ENCODE measurements around the gene KLHL8.

Gene KLHL8

DNA sequence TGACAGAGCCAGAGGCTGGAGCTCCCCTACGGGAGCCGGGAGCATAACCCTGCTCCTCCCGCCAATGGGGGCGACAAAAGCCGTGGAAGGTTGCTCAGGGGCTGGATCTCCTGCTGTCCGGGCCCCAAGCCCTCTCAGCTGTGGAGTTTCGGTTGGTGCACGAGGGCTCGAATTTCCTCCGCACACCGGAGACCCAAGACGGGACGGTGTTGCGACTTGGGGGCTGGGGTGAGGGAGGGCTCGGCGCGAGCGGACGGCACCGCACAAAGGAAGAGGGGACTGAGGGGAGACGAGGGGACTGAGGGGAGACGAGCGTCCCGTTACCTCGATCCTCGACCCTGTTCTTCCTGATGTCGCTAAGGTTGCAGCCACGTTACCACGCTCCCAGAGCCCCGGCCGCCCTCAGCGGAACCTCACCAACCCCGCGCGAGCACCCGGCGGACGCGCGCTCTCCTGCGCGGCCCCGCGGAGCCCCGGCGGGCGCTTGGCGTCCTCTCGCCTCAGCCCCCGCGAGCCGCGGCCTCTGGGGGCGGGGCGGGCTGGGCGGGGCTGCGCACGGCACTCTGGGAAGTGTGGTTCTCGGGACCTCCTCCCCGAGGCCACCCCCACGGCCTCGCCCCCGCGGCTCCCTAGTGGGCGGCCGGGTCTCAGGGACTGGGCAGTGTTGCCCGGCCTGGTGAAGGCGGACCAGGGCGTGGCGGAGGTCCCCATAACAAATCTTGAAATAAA lies at the start of gene KLHL8:
Gene KLHL8, minus strand, starts transcription at position 525 of the 729 bp plus-strand sequence. CDS start 25,079 bp downstream, outside the sequence.
- peak within 1 kb of the TSS; percentile 95 for H3K27ac ChIP-seq (ENCODE audit: low read depth, low read length)
- no peaks in the 10 kb centered on the region for H3K27me3 ChIP-seq (ENCODE audit: control insufficient read depth in 1 of 2, insufficient read depth in 2 of 2, low read length in 2 of 2)
- no peaks in the 10 kb centered on the region for H3K9me3 ChIP-seq (ENCODE audit: control insufficient read depth in 1 of 2, low read length in 2 of 2)
- peak within 1 kb of the TSS; percentile 92 to 98 for H3K9ac ChIP-seq (ENCODE audit: low read depth in 1 of 2, low read length in 2 of 2)
- no peaks in the 10 kb centered on the region for H3K36me3 ChIP-seq (ENCODE audit: control insufficient read depth in 1 of 2, insufficient read depth in 2 of 2, low read length in 2 of 2)
- H3K4me3 ChIP-seq (ENCODE audit: low read depth in 1 of 2, low read length in 2 of 2): peak within 1 kb of the TSS; percentile 100
- no peaks in the 10 kb centered on the region for H3K4me1 ChIP-seq (ENCODE audit: control insufficient read depth in 1 of 2, insufficient read depth in 2 of 2, low read length in 2 of 2)

DNA sequence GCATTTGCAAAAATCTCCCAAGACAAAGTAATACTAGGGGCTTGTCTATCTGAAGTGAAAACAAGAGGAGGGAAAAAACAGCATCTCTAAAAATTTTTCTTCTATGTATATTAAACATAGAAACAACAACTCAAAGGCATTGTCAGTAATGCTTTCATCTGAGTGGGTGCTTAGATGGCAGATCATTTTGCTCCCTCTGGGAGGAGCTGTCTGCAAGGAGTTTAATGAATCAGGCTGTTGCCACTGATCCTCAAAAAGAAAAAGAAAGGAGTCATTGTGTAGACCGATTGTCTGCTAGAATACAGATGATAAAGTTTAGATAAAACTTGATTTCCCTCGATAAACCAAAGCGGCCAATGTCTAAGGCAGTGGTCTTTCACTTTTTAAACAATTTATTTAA lies 49.7 kb upstream of the KLHL8 start:
- H3K27ac ChIP-seq (ENCODE audit: low read depth, low read length): no peak overlapping the region
- H3K4me1 ChIP-seq (ENCODE audit: control insufficient read depth in 1 of 2, insufficient read depth in 2 of 2, low read length in 2 of 2): no peaks in the 10 kb centered on the region
- no peak overlapping the region for H3K4me3 ChIP-seq (ENCODE audit: low read depth in 1 of 2, low read length in 2 of 2)
- H3K9ac ChIP-seq (ENCODE audit: low read depth in 1 of 2, low read length in 2 of 2): no peak overlapping the region
- H3K9me3 ChIP-seq (ENCODE audit: control insufficient read depth in 1 of 2, low read length in 2 of 2): no peaks in the 10 kb centered on the region
- H3K27me3 ChIP-seq (ENCODE audit: control insufficient read depth in 1 of 2, insufficient read depth in 2 of 2, low read length in 2 of 2): no peaks in the 10 kb centered on the region
- no peaks in the 10 kb centered on the region for H3K36me3 ChIP-seq (ENCODE audit: control insufficient read depth in 1 of 2, insufficient read depth in 2 of 2, low read length in 2 of 2)

DNA sequence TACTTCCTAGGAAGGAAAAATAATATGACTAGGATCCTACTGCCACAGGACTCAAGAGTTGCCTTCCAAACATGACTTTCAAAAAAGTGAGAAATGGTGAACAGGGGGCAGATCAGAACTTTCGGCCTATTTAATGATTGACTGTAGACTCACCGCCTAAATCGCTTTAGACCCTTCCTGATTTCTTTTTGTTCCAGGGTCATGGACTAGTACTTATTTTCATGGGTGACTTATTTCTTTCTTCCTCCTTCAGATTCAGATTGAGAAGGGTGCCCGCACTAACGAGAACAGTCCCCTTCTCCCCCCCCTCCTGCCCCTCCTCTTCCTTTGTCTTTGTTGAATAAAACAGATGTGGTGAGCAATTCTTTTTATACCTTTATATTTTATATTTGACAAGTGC lies 48.0 kb upstream of the KLHL8 start:
- Histone ChIP-seq H3K36me3 (ENCODE audit: control insufficient read depth in 1 of 2, insufficient read depth in 2 of 2, low read length in 2 of 2) (no peaks in the 10 kb centered on the region), H3K4me1 (ENCODE audit: control insufficient read depth in 1 of 2, insufficient read depth in 2 of 2, low read length in 2 of 2) (no peaks in the 10 kb centered on the region), H3K27ac (ENCODE audit: low read depth, low read length) (no peak overlapping the region), H3K27me3 (ENCODE audit: control insufficient read depth in 1 of 2, insufficient read depth in 2 of 2, low read length in 2 of 2) (no peaks in the 10 kb centered on the region), H3K9ac (ENCODE audit: low read depth in 1 of 2, low read length in 2 of 2) (no peak overlapping the region), H3K4me3 (ENCODE audit: low read depth in 1 of 2, low read length in 2 of 2) (no peak overlapping the region), H3K9me3 (ENCODE audit: control insufficient read depth in 1 of 2, low read length in 2 of 2) (no peaks in the 10 kb centered on the region)

DNA sequence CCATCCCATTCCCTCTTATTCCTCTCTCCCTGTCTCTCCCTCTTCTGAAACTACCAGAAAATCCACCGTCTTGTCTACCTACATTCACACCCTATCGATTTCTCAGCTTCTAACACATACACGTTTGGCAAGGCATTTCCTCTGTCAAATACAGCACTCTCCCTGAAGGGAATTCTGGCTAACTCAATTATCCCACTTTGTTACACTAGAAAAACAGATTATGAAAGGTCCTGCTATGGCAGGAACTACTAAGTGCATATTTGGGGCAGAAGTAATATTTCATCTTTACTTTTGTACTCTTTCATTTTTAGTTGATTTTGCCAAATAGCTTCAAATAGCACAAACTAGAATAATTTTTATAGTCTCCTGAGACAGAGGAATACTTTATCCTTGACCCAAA lies 46.6 kb upstream of the KLHL8 start:
- Histone ChIP-seq H3K9ac (ENCODE audit: low read depth in 1 of 2, low read length in 2 of 2) (no peak overlapping the region), H3K27me3 (ENCODE audit: control insufficient read depth in 1 of 2, insufficient read depth in 2 of 2, low read length in 2 of 2) (no peaks in the 10 kb centered on the region), H3K4me1 (ENCODE audit: control insufficient read depth in 1 of 2, insufficient read depth in 2 of 2, low read length in 2 of 2) (no peaks in the 10 kb centered on the region), H3K9me3 (ENCODE audit: control insufficient read depth in 1 of 2, low read length in 2 of 2) (peaks cover 3 to 4% of the 10 kb centered on the region in 2 donors), H3K4me3 (ENCODE audit: low read depth in 1 of 2, low read length in 2 of 2) (no peak overlapping the region), H3K27ac (ENCODE audit: low read depth, low read length) (no peak overlapping the region), H3K36me3 (ENCODE audit: control insufficient read depth in 1 of 2, insufficient read depth in 2 of 2, low read length in 2 of 2) (no peaks in the 10 kb centered on the region)

DNA sequence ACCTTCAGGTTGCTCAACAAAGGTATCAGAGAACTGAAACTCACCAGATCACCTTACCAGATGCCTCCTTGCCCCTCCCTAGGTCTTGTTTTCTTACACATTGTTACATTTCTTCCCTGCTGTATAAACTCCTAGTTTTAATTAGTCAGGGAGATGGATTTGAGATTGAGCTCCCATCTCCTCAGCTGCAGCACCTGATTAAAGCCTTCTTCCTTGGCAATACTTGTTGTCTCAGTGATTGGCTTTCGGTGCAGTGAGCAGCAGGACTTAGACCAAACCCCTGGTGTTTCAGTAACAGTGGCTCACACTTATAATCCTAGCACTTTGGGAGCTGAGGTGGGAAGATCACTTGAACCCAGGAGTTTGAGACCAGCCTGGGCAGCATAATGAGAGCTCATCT lies 42.5 kb upstream of the KLHL8 start:
- Histone ChIP-seq H3K4me3 (ENCODE audit: low read depth in 1 of 2, low read length in 2 of 2) (no peak overlapping the region), H3K36me3 (ENCODE audit: control insufficient read depth in 1 of 2, insufficient read depth in 2 of 2, low read length in 2 of 2) (no peaks in the 10 kb centered on the region), H3K27ac (ENCODE audit: low read depth, low read length) (no peak overlapping the region), H3K9ac (ENCODE audit: low read depth in 1 of 2, low read length in 2 of 2) (no peak overlapping the region), H3K9me3 (ENCODE audit: control insufficient read depth in 1 of 2, low read length in 2 of 2) (peaks cover 3 to 4% of the 10 kb centered on the region in 2 donors), H3K4me1 (ENCODE audit: control insufficient read depth in 1 of 2, insufficient read depth in 2 of 2, low read length in 2 of 2) (no peaks in the 10 kb centered on the region), H3K27me3 (ENCODE audit: control insufficient read depth in 1 of 2, insufficient read depth in 2 of 2, low read length in 2 of 2) (no peaks in the 10 kb centered on the region)

DNA sequence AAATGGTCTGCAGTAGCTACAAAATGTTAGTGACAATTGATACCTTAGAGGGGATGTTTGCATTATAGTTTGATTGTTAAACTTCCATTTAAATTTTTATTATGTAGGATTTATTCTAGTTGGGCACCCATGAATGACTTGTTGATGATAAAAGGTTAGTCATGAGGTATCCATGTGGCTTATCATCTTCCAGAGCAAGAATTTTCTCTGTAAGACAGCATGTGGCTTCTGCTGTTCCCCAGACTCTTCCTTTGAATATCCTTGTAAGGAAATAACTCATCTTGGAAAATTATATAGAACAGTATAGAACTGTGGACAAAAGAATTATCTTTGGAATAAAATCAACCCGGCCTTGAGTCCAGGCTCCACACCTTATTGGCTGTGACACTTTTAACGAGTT lies 40.1 kb upstream of the KLHL8 start:
- Histone ChIP-seq H3K9ac (ENCODE audit: low read depth in 1 of 2, low read length in 2 of 2) (no peak overlapping the region), H3K27me3 (ENCODE audit: control insufficient read depth in 1 of 2, insufficient read depth in 2 of 2, low read length in 2 of 2) (no peaks in the 10 kb centered on the region), H3K36me3 (ENCODE audit: control insufficient read depth in 1 of 2, insufficient read depth in 2 of 2, low read length in 2 of 2) (no peaks in the 10 kb centered on the region), H3K9me3 (ENCODE audit: control insufficient read depth in 1 of 2, low read length in 2 of 2) (peaks cover 6 to 8% of the 10 kb centered on the region in 2 donors), H3K4me3 (ENCODE audit: low read depth in 1 of 2, low read length in 2 of 2) (no peak overlapping the region), H3K27ac (ENCODE audit: low read depth, low read length) (no peak overlapping the region), H3K4me1 (ENCODE audit: control insufficient read depth in 1 of 2, insufficient read depth in 2 of 2, low read length in 2 of 2) (no peaks in the 10 kb centered on the region)

DNA sequence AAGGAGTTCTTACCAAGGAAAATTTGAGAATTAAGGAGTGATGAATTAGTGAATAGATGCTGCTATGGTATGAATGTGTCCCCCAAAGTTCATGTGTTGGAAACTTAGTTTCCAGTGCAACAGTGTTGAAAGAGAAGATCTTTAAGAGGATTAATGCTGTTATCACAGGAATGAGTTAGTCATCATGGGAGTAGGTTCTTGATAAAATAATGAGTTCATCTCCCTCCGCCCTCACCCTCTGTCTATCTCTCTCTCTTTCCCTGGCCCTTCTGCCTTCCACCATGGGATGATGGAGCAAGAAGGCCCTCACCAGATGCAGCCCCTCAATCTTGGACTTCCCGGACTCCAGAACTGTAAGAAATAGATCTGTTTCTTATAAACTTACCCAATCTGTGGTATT lies 38.3 kb upstream of the KLHL8 start:
- Histone ChIP-seq H3K27me3 (ENCODE audit: control insufficient read depth in 1 of 2, insufficient read depth in 2 of 2, low read length in 2 of 2) (no peaks in the 10 kb centered on the region), H3K9ac (ENCODE audit: low read depth in 1 of 2, low read length in 2 of 2) (no peak overlapping the region), H3K9me3 (ENCODE audit: control insufficient read depth in 1 of 2, low read length in 2 of 2) (peaks cover 6 to 9% of the 10 kb centered on the region in 2 donors), H3K4me3 (ENCODE audit: low read depth in 1 of 2, low read length in 2 of 2) (no peak overlapping the region), H3K36me3 (ENCODE audit: control insufficient read depth in 1 of 2, insufficient read depth in 2 of 2, low read length in 2 of 2) (no peaks in the 10 kb centered on the region), H3K4me1 (ENCODE audit: control insufficient read depth in 1 of 2, insufficient read depth in 2 of 2, low read length in 2 of 2) (no peaks in the 10 kb centered on the region), H3K27ac (ENCODE audit: low read depth, low read length) (no peak overlapping the region)

DNA sequence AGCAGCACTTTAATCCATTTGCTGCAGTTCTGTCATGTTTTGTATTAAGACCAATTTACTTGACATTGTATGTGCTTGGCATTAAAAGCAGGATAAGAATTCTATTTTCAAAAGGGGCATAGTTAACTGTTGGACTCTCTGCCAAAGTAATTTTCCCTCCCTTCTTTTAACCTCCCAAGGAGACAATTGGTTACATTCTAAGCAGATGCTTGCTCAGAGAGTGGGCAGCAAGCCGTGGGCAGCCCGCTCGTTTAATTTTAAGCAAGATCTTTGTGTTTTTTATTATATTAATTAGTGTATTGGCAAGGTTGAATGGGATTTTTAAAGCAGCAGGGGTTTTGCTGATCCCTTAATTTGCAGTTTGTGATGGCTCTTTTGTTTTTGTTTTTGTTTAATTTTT lies 37.1 kb upstream of the KLHL8 start:
- H3K4me1 ChIP-seq (ENCODE audit: control insufficient read depth in 1 of 2, insufficient read depth in 2 of 2, low read length in 2 of 2): no peaks in the 10 kb centered on the region
- H3K36me3 ChIP-seq (ENCODE audit: control insufficient read depth in 1 of 2, insufficient read depth in 2 of 2, low read length in 2 of 2): no peaks in the 10 kb centered on the region
- no peak overlapping the region for H3K27ac ChIP-seq (ENCODE audit: low read depth, low read length)
- H3K9ac ChIP-seq (ENCODE audit: low read depth in 1 of 2, low read length in 2 of 2): no peak overlapping the region
- no peaks in the 10 kb centered on the region for H3K27me3 ChIP-seq (ENCODE audit: control insufficient read depth in 1 of 2, insufficient read depth in 2 of 2, low read length in 2 of 2)
- H3K4me3 ChIP-seq (ENCODE audit: low read depth in 1 of 2, low read length in 2 of 2): no peak overlapping the region
- peaks cover 4 to 5% of the 10 kb centered on the region in 2 donors for H3K9me3 ChIP-seq (ENCODE audit: control insufficient read depth in 1 of 2, low read length in 2 of 2)

DNA sequence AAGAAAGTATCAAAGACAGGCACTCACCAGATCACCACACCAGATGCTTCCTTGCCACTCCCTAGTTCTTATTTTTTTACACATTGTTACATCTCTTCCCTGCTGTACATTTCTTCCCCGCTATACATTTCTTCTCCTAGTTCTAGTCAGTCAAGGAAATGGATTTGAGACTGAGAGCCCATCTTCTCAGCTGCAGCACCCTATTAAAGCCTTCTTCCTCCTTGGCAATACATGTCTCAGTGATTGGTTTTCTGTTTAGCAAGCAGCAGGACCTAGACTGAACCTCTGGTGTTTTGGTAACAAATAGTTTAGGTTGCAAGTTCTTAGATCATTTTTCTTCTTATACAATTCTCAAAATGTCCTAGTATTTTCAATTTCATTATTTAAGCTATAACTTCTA lies 35.3 kb upstream of the KLHL8 start:
- H3K4me1 ChIP-seq (ENCODE audit: control insufficient read depth in 1 of 2, insufficient read depth in 2 of 2, low read length in 2 of 2): no peaks in the 10 kb centered on the region
- no peaks in the 10 kb centered on the region for H3K36me3 ChIP-seq (ENCODE audit: control insufficient read depth in 1 of 2, insufficient read depth in 2 of 2, low read length in 2 of 2)
- no peak overlapping the region for H3K4me3 ChIP-seq (ENCODE audit: low read depth in 1 of 2, low read length in 2 of 2)
- H3K27ac ChIP-seq (ENCODE audit: low read depth, low read length): no peak overlapping the region
- no peak overlapping the region for H3K9ac ChIP-seq (ENCODE audit: low read depth in 1 of 2, low read length in 2 of 2)
- H3K9me3 ChIP-seq (ENCODE audit: control insufficient read depth in 1 of 2, low read length in 2 of 2): peaks cover 4 to 5% of the 10 kb centered on the region in 2 donors
- no peaks in the 10 kb centered on the region for H3K27me3 ChIP-seq (ENCODE audit: control insufficient read depth in 1 of 2, insufficient read depth in 2 of 2, low read length in 2 of 2)

DNA sequence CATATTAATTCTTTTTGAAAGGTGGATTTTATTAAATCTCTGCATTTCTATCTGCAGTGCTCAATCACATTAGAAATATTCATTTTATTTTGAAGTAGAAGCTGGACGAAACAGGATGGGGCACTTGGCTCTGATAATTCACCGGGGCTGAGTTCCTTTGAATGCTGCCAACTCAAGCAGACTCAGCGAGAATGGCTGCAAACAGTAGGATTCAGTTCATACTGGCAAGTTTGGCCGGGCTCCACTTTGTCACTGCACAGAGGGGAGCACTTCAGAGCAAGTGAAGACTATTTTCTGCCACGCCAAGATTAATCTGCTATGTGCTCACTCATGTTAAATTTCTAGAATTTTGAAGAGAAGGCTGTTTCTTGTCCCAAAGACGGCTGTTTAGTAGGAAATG lies 30.7 kb upstream of the KLHL8 start:
- H3K4me1 ChIP-seq (ENCODE audit: control insufficient read depth in 1 of 2, insufficient read depth in 2 of 2, low read length in 2 of 2): no peaks in the 10 kb centered on the region
- no peaks in the 10 kb centered on the region for H3K27me3 ChIP-seq (ENCODE audit: control insufficient read depth in 1 of 2, insufficient read depth in 2 of 2, low read length in 2 of 2)
- H3K27ac ChIP-seq (ENCODE audit: low read depth, low read length): no peak overlapping the region
- peaks cover 4 to 5% of the 10 kb centered on the region in 2 donors for H3K9me3 ChIP-seq (ENCODE audit: control insufficient read depth in 1 of 2, low read length in 2 of 2)
- H3K36me3 ChIP-seq (ENCODE audit: control insufficient read depth in 1 of 2, insufficient read depth in 2 of 2, low read length in 2 of 2): no peaks in the 10 kb centered on the region
- no peak overlapping the region for H3K9ac ChIP-seq (ENCODE audit: low read depth in 1 of 2, low read length in 2 of 2)
- no peak overlapping the region for H3K4me3 ChIP-seq (ENCODE audit: low read depth in 1 of 2, low read length in 2 of 2)
